OCI-LY3 (cell line): Measurements from ENCODE around the gene RBFOX1.

Experiments
- CTCF ChIP-seq: fragments of 200-600, 300-600 bp; sonication (generic); IDR thresholded peaks from 2 replicates; pipeline ENCODE4 v1.5.1; 2014; ENCODE audit warnings: antibody characterized with exemption, low read length, low read depth
- EZH2phosphoT487 ChIP-seq: fragments of 200-600 bp; shearing (Covaris generic); IDR thresholded peaks from 2 replicates; pipeline ENCODE4 v1.6.1; 2018; ENCODE audit warnings: antibody characterized with exemption, mixed run types, low read depth

GRCh38 chr16:7361416-7362129 lies 28.9 kb downstream of the RBFOX1 start:
- TF ChIP-seq CTCF (no peak), EZH2phosphoT487 (no peak)
